Medulla oblongata (tissue), 1 donor: Measurements from ENCODE around the gene APELA.
"Not testable (repeated sequence)": the region's sequence is repeated elsewhere in the genome, so short reads cannot be mapped to it uniquely, and the experiment has no call there.

ENCODE experiments used
- DNase-seq: peaks from one replicate; pipeline ENCODE4 v3.0.0-alpha.2; 2015; ENCODE audit errors: extremely low spot score

Gene APELA

GRCh38 chr4:164926301-164926700 is 49.3 kb downstream of the APELA start:
- DNase-seq, result peak; percentile 34

GRCh38 chr4:164927101-164927500 is 50.1 kb downstream of the APELA start:
- not testable (repeated sequence) for DNase-seq

- no peak for DNase-seq
These were observed 53.7 kb downstream of the APELA start for GRCh38 chr4:164930647-164931046.

- no peak for DNase-seq
These were observed 54.8 kb downstream of the APELA start for GRCh38 chr4:164931551-164932324.

- no peak for DNase-seq
These were observed 56.3 kb downstream of the APELA start for GRCh38 chr4:164933244-164933643.

GRCh38 chr4:164935363-164935762 is 58.4 kb downstream of the APELA start:
- no peak for DNase-seq

- not testable (repeated sequence) for DNase-seq
These were observed 59.1 kb downstream of the APELA start for GRCh38 chr4:164935865-164936606.

- DNase-seq, result peak; percentile 84
These were observed 60.7 kb downstream of the APELA start for GRCh38 chr4:164937576-164938270.

- DNase-seq, result no peak
These were observed 66.2 kb downstream of the APELA start for GRCh38 chr4:164943192-164943591.

GRCh38 chr4:164945146-164945545 is 68.2 kb downstream of the APELA start:
- no peak for DNase-seq

GRCh38 chr4:164946810-164947209 is 69.8 kb downstream of the APELA start:
- no peak for DNase-seq
